Measurements from ENCODE around the gene LITAF.
"Not testable (repeated sequence)": the region's sequence is repeated elsewhere in the genome, so short reads cannot be mapped to it uniquely, and the experiment has no call there.

LITAF gene

GRCh38 chr16:11572301-11572995 lies 14.3 kb downstream of the LITAF start:
- no peak for DNase-seq

- no peak for DNase-seq
Observed at GRCh38 chr16:11571549-11571948, 15.2 kb downstream of the LITAF start.

DNA sequence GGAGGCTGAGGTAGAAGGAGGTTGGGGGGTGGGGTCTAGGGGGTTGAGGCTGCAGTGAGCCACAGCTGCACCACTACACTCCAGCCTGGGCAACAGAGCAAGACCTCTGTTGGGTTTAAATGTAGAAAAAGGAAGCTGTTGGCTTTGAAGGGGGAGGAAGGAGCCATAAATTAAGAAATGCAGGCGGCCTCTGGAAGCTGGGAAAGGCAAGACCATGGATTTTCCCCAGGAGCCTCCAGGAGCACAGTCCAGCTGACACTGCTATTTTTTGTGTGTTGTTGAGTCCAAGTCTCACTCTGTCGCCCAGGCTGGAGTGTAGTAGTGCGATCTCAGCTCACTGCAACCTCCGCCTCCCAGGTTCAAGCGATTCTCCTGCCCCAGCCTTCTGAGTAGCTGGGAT lies 15.9 kb downstream of the LITAF start:
- DNase-seq, result no peak

DNA sequence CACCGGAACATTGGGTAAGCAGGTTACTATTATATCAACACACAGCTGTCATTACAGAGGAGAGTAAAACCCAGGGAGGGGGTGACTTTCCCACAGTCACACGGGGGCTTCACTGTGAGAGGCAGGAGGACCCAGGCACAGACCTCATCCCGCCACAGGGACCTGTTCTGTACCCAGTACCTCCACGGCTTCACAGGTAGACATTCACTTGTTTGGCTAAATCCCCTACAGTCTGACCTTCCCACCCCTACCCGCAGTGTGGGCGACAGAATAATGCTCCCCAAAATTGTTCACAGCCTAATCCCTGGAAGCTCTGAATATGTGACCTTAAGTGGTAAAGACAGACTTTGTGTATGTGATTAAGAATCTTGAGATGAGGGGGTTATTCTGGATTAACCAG lies 16.5 kb downstream of the LITAF start:
- no peak for DNase-seq

DNA sequence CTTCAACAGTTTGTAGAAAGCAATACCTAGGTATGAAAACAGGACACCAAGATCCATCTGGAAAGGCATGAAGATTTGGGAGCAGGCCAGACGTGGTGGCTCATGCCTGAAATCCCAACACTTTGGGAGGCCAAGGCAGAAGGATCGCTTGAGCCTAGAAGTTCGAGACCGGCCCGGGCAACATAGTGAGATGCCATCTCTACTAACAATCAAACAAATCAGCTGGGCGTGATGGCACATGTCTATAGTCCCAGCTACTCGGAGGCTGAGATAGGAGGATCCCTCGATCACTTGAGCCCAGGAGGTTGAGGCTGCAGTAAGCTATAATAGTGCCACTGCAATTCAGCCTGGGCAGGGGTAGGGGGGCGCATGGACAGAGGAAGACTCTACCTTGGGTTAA lies 20.3 kb downstream of the LITAF start:
- DNase-seq, result no peak

DNA sequence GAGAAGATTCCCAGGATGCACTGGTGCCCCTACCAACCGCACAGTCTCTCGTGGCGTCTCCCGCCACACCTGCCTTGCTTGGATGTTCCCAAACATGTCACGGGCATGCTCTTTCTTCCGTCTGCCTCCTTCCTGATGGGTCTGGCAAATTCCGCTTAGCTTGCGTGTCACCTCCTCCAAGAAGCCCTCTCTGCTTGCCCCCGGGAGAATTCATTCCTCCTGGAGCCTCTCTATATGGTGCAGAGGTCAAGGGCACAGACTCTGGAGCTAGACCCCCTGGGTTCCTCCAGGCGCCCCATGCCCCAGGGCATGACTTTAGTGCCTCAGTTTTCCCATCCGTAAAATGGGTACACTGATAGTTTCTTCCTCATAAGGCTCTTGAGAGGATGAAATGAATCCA lies 21.1 kb downstream of the LITAF start:
- DNase-seq, result no peak

DNA sequence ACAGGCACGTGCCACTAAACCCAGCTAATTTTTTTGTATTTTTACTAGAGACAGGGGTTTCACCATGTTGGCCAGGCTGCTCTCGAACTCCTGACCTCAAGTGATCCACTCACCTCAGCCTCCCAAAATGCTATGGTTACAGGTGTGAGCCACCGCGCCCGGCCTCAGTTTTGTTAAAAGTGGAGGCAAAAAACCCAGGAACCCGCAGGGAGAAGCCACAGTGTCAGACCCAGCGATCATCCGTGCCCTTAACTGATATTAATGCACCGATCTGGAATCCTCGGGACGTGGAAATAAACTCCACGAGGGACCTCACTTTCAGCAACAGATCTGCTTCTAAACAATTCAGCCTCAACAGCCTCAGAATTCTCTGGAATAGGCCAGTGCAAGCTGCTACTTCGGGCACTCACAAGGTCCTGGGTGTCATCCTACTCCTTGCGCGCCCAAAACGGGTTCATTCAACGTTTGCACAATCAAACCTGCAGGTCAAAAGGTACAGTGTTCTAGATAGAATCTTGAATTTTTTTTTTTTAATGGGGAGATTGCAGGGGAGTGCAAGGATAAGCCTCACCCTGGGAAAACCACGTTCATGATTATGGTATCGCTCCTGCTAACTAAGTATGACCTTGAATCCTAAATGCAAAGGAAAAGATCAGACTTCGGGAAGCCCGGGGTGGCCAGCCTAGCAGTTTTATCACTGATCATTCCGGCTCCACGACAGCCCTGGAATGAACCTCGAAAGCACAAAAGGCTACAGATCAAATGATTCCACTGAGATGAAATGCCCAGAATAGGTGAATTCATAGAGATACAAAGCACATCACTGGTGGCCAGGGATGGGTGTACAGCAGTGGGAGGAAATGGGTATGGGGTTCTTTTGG lies 22.4 kb downstream of the LITAF start:
- DNase-seq, result no peak

GRCh38 chr16:11563493-11564040 lies 23.2 kb downstream of the LITAF start:
- DNase-seq, result no peak

DNA sequence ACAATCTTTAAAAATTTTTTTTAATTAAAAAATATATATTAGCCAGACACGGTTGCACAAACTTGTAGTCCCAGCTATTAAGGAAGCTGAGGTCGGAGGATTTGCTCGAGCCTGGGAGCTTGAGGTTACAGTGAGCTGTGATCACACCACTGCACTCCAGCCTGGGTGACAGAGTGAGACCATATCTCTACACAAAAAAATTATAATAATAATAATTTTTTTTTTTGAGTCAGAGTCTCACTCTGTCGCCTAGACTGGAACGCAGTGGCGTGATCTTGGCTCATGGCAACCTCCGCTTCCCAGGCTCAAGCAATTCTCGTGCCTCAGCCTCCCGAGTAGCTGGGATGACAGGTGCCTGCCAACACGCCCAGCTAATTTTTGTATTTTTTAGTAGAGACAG lies 23.8 kb downstream of the LITAF start:
- DNase-seq, result no peak

GRCh38 chr16:11562411-11562810 lies 24.3 kb downstream of the LITAF start:
- DNase-seq, result no peak

DNA sequence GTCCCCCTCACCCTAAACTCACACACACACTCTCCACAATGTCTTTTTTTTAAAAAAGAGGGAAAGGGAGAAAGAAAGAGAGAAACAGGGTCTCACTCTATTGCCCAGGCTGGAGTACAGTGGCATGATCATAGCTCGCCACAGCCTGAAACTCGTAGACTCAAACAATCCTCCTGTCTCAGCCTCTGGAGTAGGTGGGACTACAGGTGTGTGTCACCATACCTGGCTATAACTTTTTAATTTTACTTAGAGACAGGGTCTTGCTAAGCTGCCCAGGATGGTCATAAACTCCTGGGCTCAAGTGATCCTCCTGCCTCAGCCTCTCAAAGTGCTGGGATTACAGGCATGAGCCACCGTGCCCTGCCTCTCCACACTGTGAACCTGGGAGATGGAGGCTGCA lies 24.9 kb downstream of the LITAF start:
- DNase-seq, result no peak

- no peak for DNase-seq
Observed at GRCh38 chr16:11561454-11561805, 25.3 kb downstream of the LITAF start.

GRCh38 chr16:11560701-11561453 lies 25.8 kb downstream of the LITAF start:
- peak; percentile 82 for DNase-seq

DNA sequence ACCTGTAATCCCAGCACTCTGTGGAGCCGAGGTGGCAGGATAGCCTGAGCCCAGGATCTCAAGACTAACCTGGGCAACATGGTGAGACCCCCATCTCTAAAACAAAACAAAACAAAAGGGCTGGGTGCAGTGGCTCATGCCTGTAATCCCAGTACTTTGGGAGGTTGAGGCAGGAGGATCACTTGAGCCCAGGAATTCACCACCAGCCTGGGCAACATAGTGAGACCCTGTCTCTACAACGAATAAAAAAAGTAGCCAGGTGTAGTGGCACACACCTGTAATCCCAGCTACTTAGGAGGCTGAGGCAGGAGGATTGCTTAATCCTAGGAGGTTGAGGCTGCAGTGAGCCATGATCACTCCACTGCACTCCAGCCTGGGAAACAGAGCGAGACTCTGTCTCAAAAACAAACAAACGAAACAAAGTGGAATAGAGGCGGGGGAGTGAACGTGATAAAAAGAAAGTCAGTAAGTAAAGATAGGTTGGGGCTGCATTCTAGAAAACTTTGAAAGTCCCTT lies 28.4 kb downstream of the LITAF start:
- DNase-seq, result not testable (repeated sequence)

DNA sequence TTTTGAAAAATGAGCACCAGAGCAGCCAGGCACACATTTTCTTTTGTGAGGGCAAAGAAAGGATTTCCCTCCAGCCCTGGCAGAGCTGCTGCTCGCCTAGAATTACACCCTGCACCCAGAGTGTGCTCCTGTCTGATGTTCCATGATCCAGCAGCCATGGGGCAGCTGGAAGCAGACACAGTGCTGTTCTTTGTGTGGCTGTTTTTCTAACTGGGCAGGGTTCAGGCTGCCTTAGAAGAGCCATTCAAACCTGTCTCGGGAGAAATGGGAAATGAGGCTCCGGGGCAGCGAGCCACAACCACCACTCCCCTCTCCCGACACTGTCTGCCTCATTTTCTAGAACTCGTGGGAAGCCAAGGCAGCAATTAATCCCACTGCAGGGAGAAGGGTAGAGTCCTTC lies 28.9 kb downstream of the LITAF start:
- no peak for DNase-seq

DNA sequence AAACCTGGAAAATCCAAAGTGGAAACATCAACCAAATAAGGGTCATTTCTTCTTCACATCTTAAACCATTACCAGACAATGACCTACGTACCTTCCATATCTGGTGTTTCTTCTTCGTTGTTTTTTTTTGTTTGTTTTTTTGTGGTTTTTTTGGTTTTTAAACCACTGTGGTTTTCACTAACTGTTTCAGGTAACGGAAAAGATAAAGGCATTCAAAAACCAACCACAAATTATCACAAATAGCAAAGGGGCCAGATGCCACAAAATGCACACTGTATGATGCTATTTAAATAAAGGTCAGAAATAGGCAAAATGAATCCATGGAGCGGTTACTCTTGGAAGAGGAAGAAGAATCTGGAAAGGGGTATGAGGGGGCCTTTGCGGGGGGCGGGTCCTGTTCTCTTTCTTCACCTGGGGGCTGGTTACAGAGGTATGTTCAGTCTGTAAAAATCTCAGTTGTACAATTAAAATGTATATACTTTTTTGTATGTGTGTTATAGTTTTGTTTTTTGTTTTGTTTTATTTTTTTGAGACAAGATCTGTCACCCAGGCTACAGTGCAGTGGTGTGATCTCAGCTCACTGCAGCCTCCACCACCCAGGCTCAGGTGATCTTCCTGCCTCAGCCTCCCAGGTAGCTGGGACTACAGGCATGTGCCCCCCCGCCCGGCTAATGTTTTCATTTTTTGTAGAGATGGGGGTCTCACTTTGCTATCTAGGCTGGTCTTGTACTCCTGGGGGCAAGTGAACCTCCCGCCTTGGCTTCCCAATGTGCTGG lies 29.6 kb downstream of the LITAF start:
- no peak for DNase-seq

GRCh38 chr16:11556214-11556819 lies 30.4 kb downstream of the LITAF start:
- DNase-seq, result no peak

DNA sequence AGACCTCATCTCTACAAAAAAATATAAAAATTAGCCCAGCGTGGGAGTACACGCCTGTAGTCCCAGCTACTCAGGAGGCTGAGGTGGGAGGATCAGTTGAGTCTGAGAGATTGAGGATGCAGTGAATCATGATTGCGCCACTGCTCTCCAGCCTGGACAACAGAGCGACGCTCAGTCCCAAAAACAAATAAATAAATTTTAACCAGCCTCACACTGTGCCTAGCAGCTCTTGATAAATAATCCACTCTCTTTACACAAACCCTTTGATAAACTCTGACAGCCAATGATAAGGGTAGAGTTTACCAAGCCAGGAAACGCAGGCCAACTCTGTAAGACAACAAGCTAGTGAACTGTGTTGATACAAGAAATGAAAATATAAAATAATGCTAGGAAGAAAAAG lies 32.7 kb downstream of the LITAF start:
- DNase-seq, result no peak

DNA sequence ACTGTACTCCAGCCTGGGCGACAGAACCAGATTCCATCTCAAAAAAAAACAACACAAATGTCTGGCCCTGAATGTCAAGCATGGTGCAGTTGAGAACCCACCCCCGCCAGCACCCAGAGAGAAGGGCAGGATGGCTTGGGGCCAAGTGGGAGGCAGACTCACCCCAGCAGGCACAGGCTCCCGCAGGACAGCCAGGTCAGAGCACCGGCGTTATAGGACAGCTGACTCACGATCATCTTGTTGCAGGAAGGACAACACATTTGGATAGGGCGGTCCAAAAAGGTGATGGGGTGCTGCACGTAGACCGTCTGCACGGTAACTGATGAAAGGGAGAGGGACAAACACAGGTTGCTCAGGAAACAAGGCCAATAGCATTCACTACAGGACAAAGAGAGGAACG lies 33.3 kb downstream of the LITAF start:
- DNase-seq, result no peak

GRCh38 chr16:11552440-11552839 lies 34.3 kb downstream of the LITAF start:
- no peak for DNase-seq

GRCh38 chr16:11551842-11552241 lies 34.9 kb downstream of the LITAF start:
- DNase-seq, result no peak
